Measurements from ENCODE around the gene ALK. TPM values are rescaled to one million over a fixed set of nuclear protein-coding genes. Genes with fewer than 3 reads are reported as not detected.

Gene ALK
- not detected for total RNA-seq

DNA sequence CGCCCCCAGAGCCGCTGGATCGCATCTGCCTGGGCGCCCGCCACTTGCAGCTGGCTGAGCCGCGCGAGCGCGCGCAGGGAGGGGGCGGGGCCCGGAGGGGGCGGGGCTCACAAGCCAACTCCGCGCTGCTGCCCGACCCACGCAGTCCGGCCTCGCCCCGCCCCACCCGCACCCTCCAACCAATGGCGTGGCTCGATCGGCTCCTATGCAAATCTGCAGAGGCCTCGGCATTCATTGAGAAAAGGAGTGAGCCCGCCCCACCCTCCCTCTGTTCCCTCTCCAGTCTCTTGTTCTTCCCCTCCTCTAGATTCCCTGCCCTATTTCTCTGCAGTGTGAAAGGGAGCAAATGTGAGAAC, at the start of gene ALK:
TSS of gene ALK (minus strand) at position 27 of the 356 bp plus-strand sequence. CDS start 927 bp downstream, outside the sequence.
- ChIA-PET POLR2A (no interaction called here), CTCF (interaction anchor here (1.6 to 2.0 kb wide), 2 partner anchors 13 to 151 kb away, joined by 4 to 5 read pairs; no protein-coding TSS in a partner anchor)

DNA sequence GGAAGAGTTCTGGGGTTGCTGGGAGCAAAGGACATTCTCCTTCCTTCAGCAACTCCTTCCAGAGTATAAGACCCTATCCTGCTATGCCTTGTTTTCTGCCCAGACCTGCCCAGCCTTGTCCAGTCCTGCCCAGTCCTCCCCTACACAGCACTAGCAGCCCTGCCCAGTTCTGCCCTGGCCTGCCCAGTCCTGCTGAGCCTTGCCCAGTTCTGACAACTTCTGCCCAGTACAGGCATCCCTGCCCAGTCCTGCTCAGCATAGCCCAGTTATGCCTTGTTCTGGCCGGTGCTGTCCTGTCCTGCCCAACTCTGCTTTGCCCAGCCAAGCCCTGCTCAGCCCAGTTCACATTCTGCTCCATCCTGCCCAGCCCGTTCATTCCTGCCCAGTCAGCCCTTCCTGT, 44.9 kb upstream of the ALK start:
- ChIA-PET POLR2A (no interaction called here), CTCF (no interaction called here)

DNA sequence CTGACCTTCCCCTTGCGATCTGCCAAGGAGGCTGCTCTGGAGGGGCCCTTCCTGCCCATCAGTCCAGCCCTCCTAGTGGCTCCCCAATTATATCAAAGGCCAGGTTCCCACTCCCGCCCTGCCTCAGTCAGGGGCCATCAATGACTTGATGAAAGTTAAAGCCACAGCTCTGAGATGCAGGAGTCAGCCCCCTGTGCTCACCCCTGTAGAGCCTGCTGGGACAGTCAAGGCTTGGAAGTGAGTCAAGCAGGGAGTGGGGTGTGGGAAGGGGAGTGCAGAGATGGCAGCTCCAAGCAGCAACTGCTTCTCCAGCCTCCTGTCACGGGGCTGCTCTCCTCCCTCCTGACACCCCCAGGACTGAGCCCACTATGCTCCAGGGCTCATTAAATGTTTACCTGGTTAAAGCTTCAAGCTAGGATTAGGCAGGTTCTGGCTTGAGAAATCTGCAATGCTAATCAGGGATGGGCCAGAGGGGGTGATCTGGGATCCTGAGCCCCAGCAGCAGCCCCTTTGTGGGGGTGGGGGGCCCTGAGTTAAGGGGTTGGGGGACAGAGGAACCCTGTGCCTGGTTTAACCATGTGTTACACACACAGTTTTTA, 42.7 kb upstream of the ALK start:
- ChIA-PET CTCF (interaction anchor here (0.9 kb wide), 1 partner anchor 44 kb away, joined by 3 read pairs; no protein-coding TSS in a partner anchor), POLR2A (no interaction called here)

GRCh38 chr2:29962922-29963321, 41.5 kb upstream of the ALK start:
- CTCF ChIA-PET, result no interaction called here
- POLR2A ChIA-PET, result no interaction called here

DNA sequence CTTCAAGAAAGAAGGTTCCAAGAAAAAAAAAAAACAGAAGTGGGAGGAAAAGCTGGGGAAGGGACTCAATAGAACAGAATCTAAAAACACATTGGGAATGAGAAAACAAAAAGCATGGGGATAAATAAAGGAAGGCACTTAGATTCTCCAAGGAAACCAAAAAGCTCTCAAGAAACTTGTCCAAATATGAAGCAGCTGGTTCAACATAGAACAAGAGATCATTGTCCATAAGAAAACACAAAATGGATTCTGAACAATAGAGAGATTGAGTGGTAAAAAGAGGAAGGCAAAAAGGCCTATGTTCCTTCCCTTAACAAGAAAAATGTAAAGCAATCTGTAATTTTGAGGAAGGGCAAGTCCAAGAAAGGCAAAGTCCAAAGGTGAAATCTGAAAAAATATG, 32.9 kb upstream of the ALK start:
- ChIA-PET POLR2A (no interaction called here), CTCF (no interaction called here)

- CTCF ChIA-PET, result no interaction called here
- POLR2A ChIA-PET, result no interaction called here
Observed at GRCh38 chr2:29952973-29953372, 31.6 kb upstream of the ALK start.

GRCh38 chr2:29951576-29951975, 30.2 kb upstream of the ALK start:
- CTCF ChIA-PET, result no interaction called here
- POLR2A ChIA-PET, result no interaction called here

GRCh38 chr2:29950481-29950880, 29.1 kb upstream of the ALK start:
- POLR2A ChIA-PET, result no interaction called here

DNA sequence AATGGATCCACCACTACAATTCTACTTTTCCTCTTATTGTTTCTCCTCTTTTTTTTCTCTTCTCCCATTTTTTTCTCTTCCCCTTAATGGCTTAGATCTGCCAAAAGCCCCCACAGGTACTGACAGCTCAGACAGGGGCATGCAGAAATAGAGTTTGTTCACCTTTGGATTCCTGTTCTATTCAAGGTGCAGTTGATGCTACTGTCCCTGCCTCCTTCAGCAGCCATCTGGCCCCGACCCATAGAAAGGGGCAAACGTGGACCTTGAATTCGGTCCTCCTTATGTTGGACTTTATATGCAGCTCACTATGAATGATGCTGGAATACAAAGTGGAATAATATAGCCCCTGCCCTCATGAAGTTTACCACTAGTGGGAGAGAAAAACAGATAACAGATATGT, 27.7 kb upstream of the ALK start:
- POLR2A ChIA-PET, result interaction anchor here (0.6 kb wide), 1 partner anchor 29 kb away, joined by 4 read pairs; no protein-coding TSS in a partner anchor
- CTCF ChIA-PET, result no interaction called here

More at GRCh38 chr2:29950481-29950880, 29.1 kb upstream of the ALK start:
- CTCF ChIA-PET, result no interaction called here

GRCh38 chr2:29946505-29946904, 25.1 kb upstream of the ALK start:
- POLR2A ChIA-PET, result no interaction called here
- CTCF ChIA-PET, result no interaction called here

DNA sequence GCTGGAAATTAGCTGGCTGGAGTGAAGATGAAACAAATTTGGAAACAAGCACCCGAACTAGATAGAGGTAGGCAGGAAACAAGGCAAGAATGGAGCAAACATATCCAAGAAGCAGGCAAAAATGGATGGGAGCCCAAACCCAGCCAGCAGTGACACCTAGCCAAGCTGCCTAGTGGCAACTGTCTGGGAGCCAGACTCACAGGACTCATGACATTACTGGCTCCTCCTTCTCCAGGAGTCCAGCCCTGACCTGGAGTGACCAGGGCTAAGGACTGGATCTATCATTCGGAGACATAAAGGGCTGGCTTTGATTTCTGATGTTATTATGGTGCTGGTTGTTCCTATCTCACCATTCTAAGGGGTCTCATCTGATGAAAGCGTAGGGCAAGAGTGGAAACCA, 21.3 kb upstream of the ALK start:
- POLR2A ChIA-PET, result no interaction called here
- CTCF ChIA-PET, result no interaction called here

- ChIA-PET CTCF (no interaction called here), POLR2A (no interaction called here)
Observed at GRCh38 chr2:29940706-29941105, 19.3 kb upstream of the ALK start.

DNA sequence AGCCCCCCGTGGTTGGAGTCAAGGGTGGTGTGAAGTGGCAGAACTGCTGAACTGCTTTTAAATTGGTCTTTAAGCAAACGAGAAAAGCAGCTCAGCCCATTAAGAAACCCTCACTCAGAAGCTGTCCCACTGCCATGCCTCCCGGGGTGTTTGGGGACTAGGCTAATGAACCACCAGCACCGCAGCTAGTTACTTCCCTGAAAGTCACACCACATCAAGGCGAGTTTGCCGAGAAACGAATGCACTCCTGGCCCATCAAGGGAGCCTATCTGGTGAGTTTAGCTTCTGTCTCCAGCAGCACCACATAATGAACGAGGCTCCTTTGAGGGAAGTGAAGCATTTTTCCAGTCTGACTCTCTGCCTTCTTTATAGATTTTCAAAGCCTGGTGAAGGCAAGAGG, 14.6 kb upstream of the ALK start:
- ChIA-PET CTCF (no interaction called here), POLR2A (no interaction called here)

DNA sequence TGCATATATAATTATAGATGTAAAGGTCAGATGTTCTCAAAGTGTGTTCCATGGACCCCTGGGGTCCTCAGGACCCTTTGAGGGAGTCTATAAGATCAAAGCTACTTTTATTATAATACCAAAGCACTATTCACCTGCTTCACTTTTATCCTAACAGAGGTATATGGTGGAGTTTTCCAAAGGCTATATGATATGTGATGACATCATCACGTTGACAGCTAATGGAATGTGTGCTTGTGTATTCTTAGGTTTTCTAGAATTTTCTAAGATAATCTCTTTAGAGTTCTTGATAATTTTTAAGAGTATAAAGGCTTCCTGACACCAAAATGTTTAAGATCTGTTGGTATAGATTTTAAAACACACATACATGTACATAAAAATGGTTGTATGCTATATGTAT, 10.4 kb upstream of the ALK start:
- ChIA-PET POLR2A (no interaction called here), CTCF (no interaction called here)

DNA sequence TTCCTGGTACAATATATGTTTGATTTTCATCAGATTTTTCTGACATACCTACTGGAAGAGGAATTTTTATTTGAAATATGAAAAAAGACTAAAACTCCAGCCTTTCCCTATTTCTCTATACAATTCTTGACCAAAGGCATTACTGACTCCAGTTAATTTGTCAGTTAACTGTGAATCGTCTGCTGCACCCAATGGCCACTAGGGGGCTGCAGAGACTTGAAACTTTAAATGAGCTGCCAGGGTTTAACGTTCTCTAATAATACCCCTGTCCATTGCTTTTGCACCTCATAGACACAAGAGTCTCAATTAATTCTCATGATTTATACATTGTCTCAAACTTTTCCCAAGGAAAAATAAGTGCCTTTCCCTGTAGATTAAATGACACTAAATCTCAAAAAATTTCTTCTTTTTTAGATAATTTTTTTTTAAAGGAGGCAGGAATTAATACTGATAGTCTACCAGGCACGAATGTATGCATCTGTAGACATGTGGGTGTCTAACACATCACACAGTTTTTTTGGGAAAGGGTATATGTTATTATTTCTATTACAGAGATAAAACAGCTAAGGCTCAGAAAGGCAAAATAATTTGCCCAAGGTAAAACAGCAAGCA, 1.8 kb upstream of the ALK start:
- CTCF ChIA-PET, result interaction anchor here (0.7 to 2.0 kb wide), 5 partner anchors 10 to 149 kb away, joined by 4 to 6 read pairs (median 4); no protein-coding TSS in a partner anchor
- POLR2A ChIA-PET, result no interaction called here

GRCh38 chr2:29922605-29923004, 1.2 kb upstream of the ALK start:
- ChIA-PET POLR2A (no interaction called here), CTCF (interaction anchor here (1.1 to 2.0 kb wide), 4 partner anchors 9 to 150 kb away, joined by 3 to 6 read pairs (median 4); no protein-coding TSS in a partner anchor)

DNA sequence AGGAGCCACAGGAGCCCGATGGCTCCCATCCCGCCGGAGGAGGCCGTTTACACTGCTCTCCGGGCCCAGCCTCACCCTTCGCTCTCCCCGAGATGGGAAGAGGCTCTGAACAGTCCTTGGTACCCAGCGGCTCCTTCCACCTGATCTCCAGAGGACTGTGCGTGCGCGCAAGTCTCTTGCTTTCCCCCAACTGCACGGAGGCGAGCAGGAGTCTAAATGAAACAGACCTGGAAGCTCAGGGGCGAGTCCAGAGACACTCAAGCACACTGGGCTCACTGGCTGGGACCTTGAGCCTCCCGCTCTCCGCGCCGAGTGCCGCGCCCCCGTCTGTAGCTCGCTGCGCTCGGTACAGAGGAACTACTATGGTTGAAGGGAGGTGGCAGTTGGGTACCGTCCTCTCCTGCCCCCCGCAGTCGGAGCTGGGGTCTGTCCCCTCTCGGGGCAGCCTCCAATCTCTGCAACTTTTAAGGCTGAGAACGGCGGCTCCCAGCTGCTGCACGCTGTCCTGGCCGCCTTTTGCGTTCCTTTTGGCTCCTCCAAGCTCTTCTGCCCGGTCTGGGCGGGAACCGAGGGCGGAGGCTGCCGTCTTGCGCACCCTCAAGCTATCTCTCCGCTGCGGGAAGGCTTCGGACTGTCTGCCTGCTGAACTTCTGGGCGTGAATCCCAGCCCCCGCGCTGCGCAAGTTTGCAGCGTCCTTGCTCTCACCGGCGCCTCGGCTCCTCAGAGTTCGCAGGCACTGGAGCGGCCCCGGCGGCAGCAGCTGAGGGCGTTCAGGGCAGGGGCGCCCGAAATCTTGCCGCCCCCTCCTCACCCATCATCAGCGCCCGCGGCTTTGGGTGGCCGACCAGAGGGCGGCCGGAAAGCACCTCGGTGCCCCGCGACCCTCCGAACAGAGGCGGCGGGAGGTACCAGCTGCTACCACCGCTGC, 491 bp downstream of the ALK start:
- ChIA-PET POLR2A (no interaction called here), CTCF (interaction anchor here (1.0 kb wide), 1 partner anchor 44 kb away, joined by 3 read pairs; no protein-coding TSS in a partner anchor)

GRCh38 chr2:29920130-29920577, 1.2 kb downstream of the ALK start:
- POLR2A ChIA-PET, result no interaction called here
- CTCF ChIA-PET, result interaction anchor here (1.0 kb wide), 1 partner anchor 44 kb away, joined by 3 read pairs; no protein-coding TSS in a partner anchor

GRCh38 chr2:29918941-29919340, 2.4 kb downstream of the ALK start:
- CTCF ChIA-PET, result no interaction called here
- POLR2A ChIA-PET, result no interaction called here

DNA sequence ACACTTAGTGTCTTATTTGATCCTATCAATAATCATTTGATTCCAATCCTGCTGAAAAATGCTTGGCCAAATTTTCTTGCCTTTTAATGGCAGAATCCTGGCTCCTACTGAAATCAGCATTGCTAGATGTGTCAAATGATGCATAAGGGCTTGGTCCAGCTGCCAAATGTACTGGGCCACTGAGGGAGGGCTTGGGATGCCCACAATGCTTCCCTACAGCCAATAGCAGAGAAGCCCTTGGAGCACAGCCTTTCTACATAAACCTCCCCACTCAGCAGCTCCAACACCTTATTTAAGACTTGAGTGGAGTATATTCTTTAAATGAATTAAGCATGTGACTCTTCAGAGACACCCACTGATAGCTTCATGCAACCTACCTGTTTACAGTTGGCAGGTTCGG, 3.6 kb downstream of the ALK start:
- ChIA-PET POLR2A (no interaction called here), CTCF (no interaction called here)

GRCh38 chr2:29916571-29916970, 4.8 kb downstream of the ALK start:
- POLR2A ChIA-PET, result no interaction called here

More at GRCh38 chr2:29916571-29916970, 4.8 kb downstream of the ALK start:
- CTCF ChIA-PET, result no interaction called here

All from activated CD8-positive, alpha-beta memory T cell treated with anti-CD3 and anti-CD28 coated beads for 36 hours (primary cell).